ENCODE results near the gene TPPP2. TPM values are rescaled to one million over a fixed set of nuclear protein-coding genes. Genes with fewer than 3 reads are reported as not detected.

The TPPP2 gene
- total RNA-seq, result not detected in 2 replicates

GRCh38 chr14:21029917-21030316, at the start of gene TPPP2:
TSS of gene TPPP2 (plus strand) at chr14:21030217. CDS start at chr14:21030582, 365 bp downstream.

GRCh38 chr14:20989787-20990600, 40.0 kb upstream of the TPPP2 start, which contains the start of gene METTL17:
TSS of gene METTL17 (plus strand) at chr14:20989980. CDS start at chr14:20990003, 23 bp downstream.

GRCh38 chr14:20998674-20999366, 31.2 kb upstream of the TPPP2 start, which contains the start of gene SLC39A2:
TSS of gene SLC39A2 (plus strand) at chr14:20999293. CDS start at chr14:20999447, 154 bp downstream.

GRCh38 chr14:21024585-21025370, 5.2 kb upstream of the TPPP2 start, which contains the start of gene NDRG2:
TSS of gene NDRG2 (minus strand) at chr14:21025061. CDS start at chr14:21023315, 1,746 bp downstream.

GRCh38 chr14:21034707-21035106, 4.7 kb downstream of the TPPP2 start, which contains the start of gene RNASE13:
TSS of gene RNASE13 (minus strand) at chr14:21034807. CDS start at chr14:21034288, 519 bp downstream.

GRCh38 chr14:21041676-21042433, 11.8 kb downstream of the TPPP2 start, which contains the start of gene RNASE7:
TSS of gene RNASE7 (plus strand) at chr14:21042362. CDS start at chr14:21042993, 631 bp downstream.

GRCh38 chr14:21057803-21058675, 28.0 kb downstream of the TPPP2 start, which contains the start of gene RNASE8:
TSS of gene RNASE8 (plus strand) at chr14:21057822. CDS start at chr14:21057893, 71 bp downstream.

GRCh38 chr14:21070083-21070609, 40.1 kb downstream of the TPPP2 start, which contains the start of gene ARHGEF40:
TSS of gene ARHGEF40 (plus strand) at chr14:21070304. CDS start at chr14:21070397, 93 bp downstream.

Other genes with a start within 250 kb of the TPPP2 start
- gene RNASE6, start 248.9 kb upstream of the TPPP2 start, total RNA-seq, result not detected in 2 replicates
- 0.39 and 0.87 TPM in 2 replicates for gene RNASE1, start 227.4 kb upstream of the TPPP2 start, total RNA-seq
- not detected in 2 replicates for gene RNASE3, start 138.8 kb upstream of the TPPP2 start, total RNA-seq
- not detected in 2 replicates for gene RNASE2, start 74.7 kb upstream of the TPPP2 start, total RNA-seq
- 65.2 and 66.5 TPM in 2 replicates for gene METTL17, start 40.2 kb upstream of the TPPP2 start, total RNA-seq
- gene SLC39A2, start 30.9 kb upstream of the TPPP2 start, total RNA-seq, result 1.4 and 3.9 TPM in 2 replicates
- 8.5 and 98.9 TPM in 2 replicates for gene NDRG2, start 5.2 kb upstream of the TPPP2 start, total RNA-seq
- gene RNASE13, start 4.6 kb downstream of the TPPP2 start, total RNA-seq, result not detected in 2 replicates
- gene RNASE7, start 12.1 kb downstream of the TPPP2 start, total RNA-seq, result not detected in 2 replicates
- gene RNASE8, start 27.6 kb downstream of the TPPP2 start, total RNA-seq, result not detected in 2 replicates
- 47.2 and 59.7 TPM in 2 replicates for gene ARHGEF40, start 40.1 kb downstream of the TPPP2 start, total RNA-seq
- gene ZNF219, start 68.4 kb downstream of the TPPP2 start, total RNA-seq, result 4.8 and 8.6 TPM in 2 replicates
- 0.33 TPM in 1 of 2 replicates, not detected in the other for gene TMEM253, start 70.8 kb downstream of the TPPP2 start, total RNA-seq
- not detected in 2 replicates for gene OR5AU1, start 125.8 kb downstream of the TPPP2 start, total RNA-seq
- 435 and 934 TPM in 2 replicates for gene HNRNPC, start 239.2 kb downstream of the TPPP2 start, total RNA-seq
- gene RPGRIP1, start 249.9 kb downstream of the TPPP2 start, total RNA-seq, result not detected in 2 replicates

Data from placental epithelial cell (primary cell).